ENCODE results near the gene BPIFB4. TPM values are rescaled to one million over a fixed set of nuclear protein-coding genes. Genes with fewer than 3 reads are reported as not detected.

BPIFB4 gene
- total RNA-seq, 1 donor from 2014 or later = not detected

GRCh38 chr20:33059741-33060390 is 19.6 kb upstream of the BPIFB4 start:
- Histone ChIP-seq H4K20me1 (ENCODE audit: insufficient read depth, low read length) (no peaks in the 10 kb centered on the region), H3K4me3 (ENCODE audit: insufficient read depth, low read depth, low read length) (no peak overlapping the region), H3K4me1 (ENCODE audit: insufficient read depth, low read length) (no peaks in the 10 kb centered on the region), H3K9me3 (ENCODE audit: insufficient read depth, low read depth, low read length) (no peaks in the 10 kb centered on the region), H2AFZ (ENCODE audit: low read depth, low read length) (no peak overlapping the region), H3K79me2 (ENCODE audit: insufficient read depth, low read length) (no peaks in the 10 kb centered on the region), H3K27me3 (ENCODE audit: insufficient read depth, low read length) (no peaks in the 10 kb centered on the region), H3K27ac (ENCODE audit: low read depth, low read length) (no peak overlapping the region), H3K4me2 (ENCODE audit: low read length) (no peak overlapping the region), H3K36me3 (ENCODE audit: insufficient read depth, low read length) (no peaks in the 10 kb centered on the region), H3K9ac (ENCODE audit: low read length) (no peak overlapping the region)
- no peaks in the 10 kb centered on the region for H3K36me3 Mint-ChIP-seq (ENCODE audit: low read depth, unreplicated experiment)
- peaks cover 34% of the 10 kb centered on the region for H3K27me3 Mint-ChIP-seq (ENCODE audit: low read depth, unreplicated experiment)
- TF ChIP-seq EZH2 (IDR thresholded peaks at IDR 0.05; ENCODE audit: insufficient read depth, low read length) (no peak), CTCF (IDR thresholded peaks at IDR 0.05; ENCODE audit: insufficient read depth, low read depth, low read length) (no peak)
- DNase-seq (ENCODE audit: low read depth) = no peak
- H3K4me1 Mint-ChIP-seq (ENCODE audit: low read depth, unreplicated experiment) = no peaks in the 10 kb centered on the region
- no peak overlapping the region for H3K4me3 Mint-ChIP-seq (ENCODE audit: unreplicated experiment)
- no peaks in the 10 kb centered on the region for H3K9me3 Mint-ChIP-seq (ENCODE audit: unreplicated experiment)
- no peak overlapping the region for H3K27ac Mint-ChIP-seq (ENCODE audit: unreplicated experiment)
- no peak for FAIRE-seq

GRCh38 chr20:33061658-33062028 is 17.8 kb upstream of the BPIFB4 start:
- Mint-ChIP-seq H3K27ac (ENCODE audit: unreplicated experiment) (no peak overlapping the region), H3K36me3 (ENCODE audit: low read depth, unreplicated experiment) (no peaks in the 10 kb centered on the region), H3K27me3 (ENCODE audit: low read depth, unreplicated experiment) (peaks cover 23% of the 10 kb centered on the region), H3K4me1 (ENCODE audit: low read depth, unreplicated experiment) (no peaks in the 10 kb centered on the region), H3K9me3 (ENCODE audit: unreplicated experiment) (no peaks in the 10 kb centered on the region), H3K4me3 (ENCODE audit: unreplicated experiment) (no peak overlapping the region)
- Histone ChIP-seq H4K20me1 (ENCODE audit: insufficient read depth, low read length) (no peaks in the 10 kb centered on the region), H2AFZ (ENCODE audit: low read depth, low read length) (no peak overlapping the region), H3K9me3 (ENCODE audit: insufficient read depth, low read depth, low read length) (no peaks in the 10 kb centered on the region), H3K27ac (ENCODE audit: low read depth, low read length) (no peak overlapping the region), H3K36me3 (ENCODE audit: insufficient read depth, low read length) (no peaks in the 10 kb centered on the region), H3K4me1 (ENCODE audit: insufficient read depth, low read length) (no peaks in the 10 kb centered on the region), H3K9ac (ENCODE audit: low read length) (no peak overlapping the region), H3K4me3 (ENCODE audit: insufficient read depth, low read depth, low read length) (no peak overlapping the region), H3K79me2 (ENCODE audit: insufficient read depth, low read length) (no peaks in the 10 kb centered on the region), H3K27me3 (ENCODE audit: insufficient read depth, low read length) (no peaks in the 10 kb centered on the region), H3K4me2 (ENCODE audit: low read length) (no peak overlapping the region)
- FAIRE-seq (no peak), DNase-seq (ENCODE audit: low read depth) (no peak)
- TF ChIP-seq EZH2 (IDR thresholded peaks at IDR 0.05; ENCODE audit: insufficient read depth, low read length) (no peak), CTCF (IDR thresholded peaks at IDR 0.05; ENCODE audit: insufficient read depth, low read depth, low read length) (no peak)

GRCh38 chr20:33062105-33062824 is 17.2 kb upstream of the BPIFB4 start:
- peaks cover 29% of the 10 kb centered on the region for H3K27me3 Mint-ChIP-seq (ENCODE audit: low read depth, unreplicated experiment)
- H3K4me3 Mint-ChIP-seq (ENCODE audit: unreplicated experiment) = no peak overlapping the region
- no peaks in the 10 kb centered on the region for H3K4me1 ChIP-seq (ENCODE audit: insufficient read depth, low read length)
- no peak overlapping the region for H3K27ac ChIP-seq (ENCODE audit: low read depth, low read length)
- no peaks in the 10 kb centered on the region for H3K27me3 ChIP-seq (ENCODE audit: insufficient read depth, low read length)
- no peaks in the 10 kb centered on the region for H3K36me3 Mint-ChIP-seq (ENCODE audit: low read depth, unreplicated experiment)
- no peak for TF ChIP-seq CTCF (IDR thresholded peaks at IDR 0.05; ENCODE audit: insufficient read depth, low read depth, low read length)
- no peak for TF ChIP-seq EZH2 (IDR thresholded peaks at IDR 0.05; ENCODE audit: insufficient read depth, low read length)
- H3K36me3 ChIP-seq (ENCODE audit: insufficient read depth, low read length) = no peaks in the 10 kb centered on the region
- no peak overlapping the region for H2AFZ ChIP-seq (ENCODE audit: low read depth, low read length)
- H4K20me1 ChIP-seq (ENCODE audit: insufficient read depth, low read length) = no peaks in the 10 kb centered on the region
- H3K9me3 ChIP-seq (ENCODE audit: insufficient read depth, low read depth, low read length) = no peaks in the 10 kb centered on the region
- no peak overlapping the region for H3K4me3 ChIP-seq (ENCODE audit: insufficient read depth, low read depth, low read length)
- FAIRE-seq (no peak), DNase-seq (ENCODE audit: low read depth) (no peak)
- no peak overlapping the region for H3K9ac ChIP-seq (ENCODE audit: low read length)
- H3K9me3 Mint-ChIP-seq (ENCODE audit: unreplicated experiment) = no peaks in the 10 kb centered on the region
- H3K27ac Mint-ChIP-seq (ENCODE audit: unreplicated experiment) = no peak overlapping the region
- H3K4me2 ChIP-seq (ENCODE audit: low read length) = no peak overlapping the region
- H3K79me2 ChIP-seq (ENCODE audit: insufficient read depth, low read length) = no peaks in the 10 kb centered on the region
- no peaks in the 10 kb centered on the region for H3K4me1 Mint-ChIP-seq (ENCODE audit: low read depth, unreplicated experiment)
